Myometrial cell (primary cell): Measurements from ENCODE around the gene NT5C2. TPM values are rescaled to one million over a fixed set of nuclear protein-coding genes. Genes with fewer than 3 reads are reported as not detected.

Source experiments
- total RNA-seq: library from RNA; depleted of rRNA; stranded (reverse); fragments of >200 nt; gene quantifications from 2 replicates; pipeline ENCODE4 v1.2.3, GENCODE V29; 2015

The NT5C2 gene
- total RNA-seq: 31.4 and 34.4 TPM in 2 replicates

DNA sequence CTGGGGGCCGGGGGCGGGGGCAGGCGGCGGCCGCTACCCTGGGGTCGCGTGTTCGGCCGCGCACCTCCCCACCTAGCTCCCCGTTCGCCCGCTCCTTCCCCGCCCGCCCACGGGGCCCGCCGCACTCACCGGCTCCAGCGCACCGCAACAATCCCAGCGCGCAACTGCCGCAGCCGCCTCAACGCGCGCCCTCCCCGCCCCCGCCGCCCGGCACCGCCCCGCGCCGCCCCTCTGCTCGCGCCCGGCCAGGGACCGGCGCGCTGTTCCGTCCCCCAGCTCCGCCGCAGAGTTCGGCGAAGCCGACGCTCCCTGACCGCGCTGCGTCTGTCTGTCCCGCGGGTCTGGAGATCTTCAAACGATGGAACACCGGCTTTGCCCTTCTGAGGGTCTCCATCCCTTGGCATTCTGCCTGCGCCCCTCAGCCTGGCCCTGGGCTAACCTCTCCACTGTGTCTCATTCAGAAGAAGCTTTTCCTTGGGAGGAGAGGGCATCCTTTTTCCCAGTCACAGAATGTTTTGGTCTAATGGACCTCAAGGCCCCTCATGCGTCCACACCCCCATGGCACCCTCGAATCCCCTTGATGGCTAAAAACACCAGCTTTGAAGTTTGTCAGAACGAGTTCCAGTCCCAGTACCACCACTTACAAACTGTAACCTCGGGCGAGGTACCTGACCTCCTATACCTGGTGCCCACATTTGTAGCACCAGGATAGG is at the start of gene NT5C2:
Gene NT5C2, minus strand, starts transcription at position 166 of the 713 bp plus-strand sequence. CDS start 18,314 bp downstream, outside the sequence.

Other genes with a start within 250 kb of the NT5C2 start
- gene RPEL1, start 52.6 kb upstream of the NT5C2 start, total RNA-seq: under 0.01 TPM in 1 of 2 replicates, not detected in the other
- 1.2 and 1.7 TPM in 2 replicates for gene INA, start 83.9 kb upstream of the NT5C2 start, total RNA-seq
- gene PCGF6, start 157.9 kb upstream of the NT5C2 start, total RNA-seq: 6.9 and 10.5 TPM in 2 replicates
- gene TAF5, start 174.7 kb upstream of the NT5C2 start, total RNA-seq: 2.9 and 5.1 TPM in 2 replicates
- 360 and 413 TPM in 2 replicates for gene ATP5MK, start 203.2 kb upstream of the NT5C2 start, total RNA-seq
- 22.2 and 22.7 TPM in 2 replicates for gene PDCD11, start 203.4 kb upstream of the NT5C2 start, total RNA-seq